Measurements from ENCODE around the gene COL16A1.

DNA sequence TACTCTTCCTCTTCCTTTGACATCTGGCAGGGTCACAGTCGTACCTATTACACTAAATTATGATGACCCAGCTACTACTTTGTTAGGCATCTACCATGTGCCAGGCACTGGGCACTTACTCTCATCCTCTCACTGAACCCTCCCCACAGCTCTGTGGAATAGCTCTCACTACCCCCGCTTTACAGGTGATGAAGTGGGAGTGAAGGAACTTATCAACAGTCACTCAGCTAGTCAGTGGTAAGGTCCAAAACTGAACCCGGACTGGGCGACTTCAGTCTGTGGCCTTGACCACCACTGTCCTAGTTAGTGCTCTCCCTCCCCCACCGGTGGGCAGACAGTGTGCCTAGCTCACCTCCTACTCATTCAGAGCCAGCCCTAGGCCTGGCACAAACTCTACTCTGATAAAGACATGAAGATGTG lies 48.0 kb upstream of the COL16A1 start:
- TF ChIP-seq, protein P1, sequence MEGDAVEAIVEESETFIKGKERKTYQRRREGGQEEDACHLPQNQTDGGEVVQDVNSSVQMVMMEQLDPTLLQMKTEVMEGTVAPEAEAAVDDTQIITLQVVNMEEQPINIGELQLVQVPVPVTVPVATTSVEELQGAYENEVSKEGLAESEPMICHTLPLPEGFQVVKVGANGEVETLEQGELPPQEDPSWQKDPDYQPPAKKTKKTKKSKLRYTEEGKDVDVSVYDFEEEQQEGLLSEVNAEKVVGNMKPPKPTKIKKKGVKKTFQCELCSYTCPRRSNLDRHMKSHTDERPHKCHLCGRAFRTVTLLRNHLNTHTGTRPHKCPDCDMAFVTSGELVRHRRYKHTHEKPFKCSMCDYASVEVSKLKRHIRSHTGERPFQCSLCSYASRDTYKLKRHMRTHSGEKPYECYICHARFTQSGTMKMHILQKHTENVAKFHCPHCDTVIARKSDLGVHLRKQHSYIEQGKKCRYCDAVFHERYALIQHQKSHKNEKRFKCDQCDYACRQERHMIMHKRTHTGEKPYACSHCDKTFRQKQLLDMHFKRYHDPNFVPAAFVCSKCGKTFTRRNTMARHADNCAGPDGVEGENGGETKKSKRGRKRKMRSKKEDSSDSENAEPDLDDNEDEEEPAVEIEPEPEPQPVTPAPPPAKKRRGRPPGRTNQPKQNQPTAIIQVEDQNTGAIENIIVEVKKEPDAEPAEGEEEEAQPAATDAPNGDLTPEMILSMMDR (IDR thresholded peaks at IDR 0.05), result no peak
- no peak for TF ChIP-seq POLR2A (IDR thresholded peaks at IDR 0.05)

Data from uterus (tissue), 2 donors.